Naive thymus-derived CD4-positive, alpha-beta T cell (primary cell): ENCODE measurements around the gene PRKCA. TPM values are rescaled to one million over a fixed set of nuclear protein-coding genes. Genes with fewer than 3 reads are reported as not detected.
A peak's percentile ranks its signal among the peaks of the same experiment; 100 is the strongest.
"Not testable (repeated sequence)": the region's sequence is repeated elsewhere in the genome, so short reads cannot be mapped to it uniquely, and the experiment has no call there.

Experiments
- ATAC-seq: fragments of 150-1000 bp; cut with Tn5 transposase; 2 replicates; pipeline ENCODE4 v1.10.0; 2021; ENCODE audit warnings: mild to moderate bottlenecking, moderate library complexity
- CTCF ChIA-PET: fragments of 350-600 bp; sonication (Branson Sonifier 250); formaldehyde crosslinking; loops from one replicate; lab custom pipeline; 2021; ENCODE audit warnings: antibody characterized with exemption; lab: Charles Lee
- POLR2A ChIA-PET: fragments of 350-600 bp; sonication (Branson Sonifier 250); formaldehyde crosslinking; loops from one replicate; lab custom pipeline; 2021; ENCODE audit warnings: antibody characterized with exemption, inconsistent platforms; lab: Charles Lee
- DNase-seq, 9 donors: peaks; one replicate each; pipeline versions ENCODE4 v3.0.0 to v3.0.0-alpha.2; 2020 to 2022; ENCODE audit warnings: mixed read lengths in 1 of 9
- H3K27ac ChIP-seq: one replicate; pipeline ENCODE4 v1.7.0; 2013; ENCODE audit warnings: mild to moderate bottlenecking, low read depth, low read length, moderate library complexity
- H3K27me3 ChIP-seq, 2 donors: one replicate each; pipeline ENCODE4 v1.7.0; 2013; ENCODE audit warnings: low read length in 2 of 2, mild to moderate bottlenecking in 2 of 2, moderate library complexity in 2 of 2; ENCODE audit not compliant: control insufficient read depth in 2 of 2, insufficient read depth in 2 of 2
- H3K36me3 ChIP-seq, 3 experiments: 1 replicate in 2 of 3; 2 replicates in 1 of 3; pipeline ENCODE4 v1.7.0; 2013; ENCODE audit warnings: low read length in 3 of 3, mild to moderate bottlenecking in 3 of 3, moderate library complexity in 1 of 3; ENCODE audit not compliant: insufficient read depth in 3 of 3, control insufficient read depth in 2 of 3
- H3K4me1 ChIP-seq, 2 donors: one replicate each; pipeline ENCODE4 v1.7.0; 2013; ENCODE audit warnings: low read length in 2 of 2, mild to moderate bottlenecking in 2 of 2, moderate library complexity in 1 of 2; ENCODE audit not compliant: control insufficient read depth in 2 of 2, insufficient read depth in 2 of 2
- H3K4me3 ChIP-seq: 2 replicates; pipeline ENCODE4 v1.7.0; 2013; ENCODE audit warnings: mild to moderate bottlenecking, low read length
- H3K9me3 ChIP-seq, 3 experiments: 1 replicate in 2 of 3; 2 replicates in 1 of 3; pipeline ENCODE4 v1.7.0; 2013; ENCODE audit warnings: low read length in 3 of 3; ENCODE audit not compliant: control insufficient read depth in 2 of 3
- H3K27ac Mint-ChIP-seq, 9 donors: one replicate each; pipeline ENCODE4 v1.8.0; 2020 to 2022; ENCODE audit warnings: mixed read lengths in 9 of 9, mild to moderate bottlenecking in 8 of 9, moderate library complexity in 5 of 9, inconsistent platforms in 2 of 9
- H3K27me3 Mint-ChIP-seq, 5 donors: one replicate each; pipeline ENCODE4 v1.8.0; 2021 to 2022; ENCODE audit warnings: mixed read lengths in 5 of 5, mild to moderate bottlenecking in 1 of 5
- H3K36me3 Mint-ChIP-seq, 5 donors: one replicate each; pipeline ENCODE4 v1.8.0; 2020 to 2022; ENCODE audit warnings: mixed read lengths in 5 of 5, mild to moderate bottlenecking in 3 of 5, inconsistent platforms in 1 of 5
- H3K4me1 Mint-ChIP-seq, 7 donors: one replicate each; pipeline ENCODE4 v1.8.0; 2020 to 2022; ENCODE audit warnings: mixed read lengths in 7 of 7, mild to moderate bottlenecking in 3 of 7, inconsistent platforms in 1 of 7
- H3K4me3 Mint-ChIP-seq, 10 donors: one replicate each; pipeline ENCODE4 v1.8.0; 2020 to 2022; ENCODE audit warnings: mild to moderate bottlenecking in 10 of 10, mixed read lengths in 10 of 10, moderate library complexity in 6 of 10, inconsistent platforms in 2 of 10
- H3K9me3 Mint-ChIP-seq, 11 donors: one replicate each; pipeline ENCODE4 v1.8.0; 2020 to 2022; ENCODE audit warnings: mixed read lengths in 11 of 11, mild to moderate bottlenecking in 4 of 11, inconsistent platforms in 1 of 11, moderate library complexity in 1 of 11
- intact Hi-C, 2 donors: fragments of 100-400 bp; cut with micrococcal nuclease; formaldehyde crosslinking; loops; one replicate each; pipeline ENCODE4 v1.15.1; 2023
- polyA plus RNA-seq, 2 donors: library from polyadenylated mRNA; unstranded; fragments of 300-500 nt; fragmentation: Illumina TruSeq; gene quantifications; one replicate each; pipeline ENCODE4 v1.2.3, GENCODE V29; 2021
- total RNA-seq, 6 experiments: library from RNA in 5 of 6; stranded (reverse) in 5 of 6; gene quantifications; 1 replicate in 5 of 6; 2 replicates in 1 of 6; pipeline ENCODE4 v1.2.3 and lab custom pipeline; 2021 to 2026

The PRKCA gene
- total and polyA plus RNA-seq, 7 experiments from 2014 or later = 4.1 to 186 (median 122) TPM

- ATAC-seq (no peak), DNase-seq (no peak)
- intact Hi-C loops = loop anchor here in 1 of 2 donors (2.0 kb wide), 1 partner anchor 17 kb away; no protein-coding TSS in a partner anchor
- no peaks in the 10 kb centered on the region for H3K36me3 ChIP-seq
- Mint-ChIP-seq H3K9me3 (peaks cover 0 to 1% (median 0%) of the 10 kb centered on the region in 11 donors), H3K4me1 (peaks cover 35 to 85% (median 80%) of the 10 kb centered on the region in 7 donors), H3K27ac (peak overlapping the region in 3 of 9 donors; percentile 14 to 75 (median 34)), H3K36me3 (peaks cover 0 to 22% (median 4%) of the 10 kb centered on the region in 5 donors), H3K27me3 (no peaks in the 10 kb centered on the region), H3K4me3 (peak overlapping the region in 5 of 10 donors; percentile 1 to 42 (median 23))
- POLR2A ChIA-PET = interaction anchor here (0.7 to 1.0 kb wide), 2 partner anchors 29 to 48 kb away, joined by 3 to 4 read pairs; no protein-coding TSS in a partner anchor
- no peak overlapping the region for H3K4me3 ChIP-seq
- H3K27me3 ChIP-seq = no peaks in the 10 kb centered on the region
- H3K27ac ChIP-seq = no peak overlapping the region
- H3K4me1 ChIP-seq = peaks cover 0 to 43% of the 10 kb centered on the region in 2 donors
- H3K9me3 ChIP-seq = no peaks in the 10 kb centered on the region
- CTCF ChIA-PET = interaction anchor here (0.6 kb wide), 1 partner anchor 8 kb away, joined by 3 read pairs; no protein-coding TSS in a partner anchor
Observed at GRCh38 chr17:66349521-66350254, 47.3 kb downstream of the PRKCA start.

GRCh38 chr17:66350576-66350975 lies 48.2 kb downstream of the PRKCA start:
- not testable (repeated sequence) for H3K9me3 Mint-ChIP-seq, H3K9me3 ChIP-seq, H3K27me3 Mint-ChIP-seq, ATAC-seq, H3K27ac ChIP-seq, DNase-seq, H3K27me3 ChIP-seq, H3K36me3 ChIP-seq, H3K4me3 ChIP-seq
- H3K4me3 Mint-ChIP-seq = peak overlapping the region in 6 of 10 donors; percentile 10 to 60 (median 38)
- peaks cover 0 to 19% (median 4%) of the 10 kb centered on the region in 5 donors for H3K36me3 Mint-ChIP-seq
- POLR2A ChIA-PET = interaction anchor here (1.0 to 1.5 kb wide), 2 partner anchors 12 to 30 kb away, joined by 3 read pairs; no protein-coding TSS in a partner anchor
- peaks cover 0 to 39% of the 10 kb centered on the region in 2 donors for H3K4me1 ChIP-seq
- H3K27ac Mint-ChIP-seq = peak overlapping the region in 4 of 9 donors; percentile 1 to 68 (median 16)
- CTCF ChIA-PET = interaction anchor here (0.7 kb wide), 1 partner anchor 54 kb away, joined by 5 read pairs; no protein-coding TSS in a partner anchor
- H3K4me1 Mint-ChIP-seq = peaks cover 41 to 86% (median 80%) of the 10 kb centered on the region in 7 donors
- intact Hi-C loops = loop anchor here in 1 of 2 donors (2.0 kb wide), 1 partner anchor 16 kb away; no protein-coding TSS in a partner anchor

GRCh38 chr17:66351033-66351432 lies 48.6 kb downstream of the PRKCA start:
- Mint-ChIP-seq H3K4me1 (peaks cover 41 to 87% (median 81%) of the 10 kb centered on the region in 7 donors), H3K27me3 (no peaks in the 10 kb centered on the region), H3K27ac (peak overlapping the region in 4 of 9 donors; percentile 1 to 68 (median 16)), H3K4me3 (peak overlapping the region in 6 of 10 donors; percentile 14 to 60 (median 38)), H3K36me3 (peaks cover 0 to 19% (median 4%) of the 10 kb centered on the region in 5 donors), H3K9me3 (peaks cover 0 to 1% (median 0%) of the 10 kb centered on the region in 11 donors)
- Histone ChIP-seq H3K9me3 (no peaks in the 10 kb centered on the region), H3K36me3 (no peaks in the 10 kb centered on the region), H3K27me3 (no peaks in the 10 kb centered on the region), H3K4me1 (peaks cover 0 to 39% of the 10 kb centered on the region in 2 donors), H3K4me3 (no peak overlapping the region), H3K27ac (no peak overlapping the region)
- ATAC-seq = no peak
- ChIA-PET CTCF (interaction anchor here (0.7 kb wide), 1 partner anchor 54 kb away, joined by 5 read pairs; no protein-coding TSS in a partner anchor), POLR2A (interaction anchor here (1.5 kb wide), 1 partner anchor 12 kb away, joined by 3 read pairs; no protein-coding TSS in a partner anchor)
- intact Hi-C loops = loop anchor here in 1 of 2 donors (2.0 kb wide), 1 partner anchor 16 kb away; no protein-coding TSS in a partner anchor
- no peak for DNase-seq

- intact Hi-C loops = loop anchor here in 1 of 2 donors (2.0 kb wide), 1 partner anchor 15 kb away; no protein-coding TSS in a partner anchor
- H3K4me1 ChIP-seq = peaks cover 0 to 39% of the 10 kb centered on the region in 2 donors
- DNase-seq (no peak), ATAC-seq (no peak)
- no peaks in the 10 kb centered on the region for H3K9me3 ChIP-seq
- H3K36me3 ChIP-seq = no peaks in the 10 kb centered on the region
- H3K9me3 Mint-ChIP-seq = peaks cover 0 to 1% (median 0%) of the 10 kb centered on the region in 11 donors
- ChIA-PET CTCF (no interaction called here), POLR2A (interaction anchor here (1.2 to 1.5 kb wide), 2 partner anchors 13 to 72 kb away, joined by 3 read pairs; no protein-coding TSS in a partner anchor)
- H3K36me3 Mint-ChIP-seq = peaks cover 0 to 19% (median 4%) of the 10 kb centered on the region in 5 donors
- H3K27me3 Mint-ChIP-seq = no peaks in the 10 kb centered on the region
- peak overlapping the region in 5 of 10 donors; percentile 42 to 86 (median 49) for H3K4me3 Mint-ChIP-seq
- H3K4me1 Mint-ChIP-seq = peaks cover 41 to 93% (median 82%) of the 10 kb centered on the region in 7 donors
- no peak overlapping the region for H3K4me3 ChIP-seq
- no peaks in the 10 kb centered on the region for H3K27me3 ChIP-seq
- H3K27ac Mint-ChIP-seq = peak overlapping the region in 2 of 9 donors; percentile 32
- H3K27ac ChIP-seq = no peak overlapping the region
Observed at GRCh38 chr17:66351701-66352100, 49.3 kb downstream of the PRKCA start.

GRCh38 chr17:66353937-66354401 lies 51.6 kb downstream of the PRKCA start:
- peaks cover 45 to 97% (median 87%) of the 10 kb centered on the region in 7 donors for H3K4me1 Mint-ChIP-seq
- Histone ChIP-seq H3K27me3 (no peaks in the 10 kb centered on the region), H3K27ac (no peak overlapping the region), H3K9me3 (no peaks in the 10 kb centered on the region), H3K36me3 (no peaks in the 10 kb centered on the region), H3K4me1 (peaks cover 0 to 28% of the 10 kb centered on the region in 2 donors), H3K4me3 (no peak overlapping the region)
- H3K27ac Mint-ChIP-seq = peak overlapping the region in 2 of 9 donors; percentile 5 to 17
- H3K9me3 Mint-ChIP-seq = peaks cover 0 to 1% (median 0%) of the 10 kb centered on the region in 11 donors
- peaks cover 0 to 19% (median 4%) of the 10 kb centered on the region in 5 donors for H3K36me3 Mint-ChIP-seq
- no peaks in the 10 kb centered on the region for H3K27me3 Mint-ChIP-seq
- no peak for ATAC-seq
- ChIA-PET POLR2A (no interaction called here), CTCF (interaction anchor here (0.7 kb wide), 1 partner anchor 8 kb away, joined by 4 read pairs; no protein-coding TSS in a partner anchor)
- DNase-seq = no peak
- intact Hi-C loops = loop anchor here in 1 of 2 donors (2.0 kb wide), 1 partner anchor 73 kb away; no protein-coding TSS in a partner anchor
- peak overlapping the region in 2 of 10 donors; percentile 36 to 37 for H3K4me3 Mint-ChIP-seq

GRCh38 chr17:66354472-66354871 lies 52.1 kb downstream of the PRKCA start:
- intact Hi-C loops = loop anchor here in 1 of 2 donors (2.0 kb wide), 1 partner anchor 72 kb away; no protein-coding TSS in a partner anchor
- Mint-ChIP-seq H3K27me3 (no peaks in the 10 kb centered on the region), H3K4me3 (peak overlapping the region in 4 of 10 donors; percentile 9 to 39 (median 34)), H3K27ac (peak overlapping the region in 2 of 9 donors; percentile 1 to 20), H3K36me3 (peaks cover 0 to 18% (median 4%) of the 10 kb centered on the region in 5 donors), H3K9me3 (peaks cover 0 to 1% (median 0%) of the 10 kb centered on the region in 11 donors), H3K4me1 (peaks cover 45 to 97% (median 85%) of the 10 kb centered on the region in 7 donors)
- no peak for DNase-seq
- no peak for ATAC-seq
- Histone ChIP-seq H3K4me1 (peaks cover 0 to 24% of the 10 kb centered on the region in 2 donors), H3K27me3 (no peaks in the 10 kb centered on the region), H3K36me3 (no peaks in the 10 kb centered on the region), H3K4me3 (no peak overlapping the region), H3K27ac (no peak overlapping the region), H3K9me3 (no peaks in the 10 kb centered on the region)
- POLR2A ChIA-PET = no interaction called here
- CTCF ChIA-PET = no interaction called here
